B cell (primary cell): ENCODE results near the gene CERS1. TPM values are rescaled to one million over a fixed set of nuclear protein-coding genes. Genes with fewer than 3 reads are reported as not detected.

Experiments used
- ATAC-seq: fragments of 200-7000 bp; cut with Tn5 transposase; one replicate; pipeline ENCODE4 v1.10.0; 2021; ENCODE audit warnings: low read depth, mild to moderate bottlenecking, moderate number of reproducible peaks, moderate library complexity
- CTCF ChIA-PET: fragments of 350-600 bp; sonication (Branson Sonifier 250); formaldehyde crosslinking; loops from one replicate; lab custom pipeline; 2021; ENCODE audit warnings: antibody characterized with exemption, inconsistent platforms; lab: Charles Lee
- POLR2A ChIA-PET: fragments of 350-600 bp; sonication (Branson Sonifier 250); formaldehyde crosslinking; loops from one replicate; lab custom pipeline; 2021; ENCODE audit warnings: antibody characterized with exemption; lab: Charles Lee
- DNase-seq: peaks from one replicate; pipeline ENCODE4 v3.0.0; 2013
- H2AFZ ChIP-seq: 2 replicates; pipeline ENCODE4 v1.6.1; 2012; ENCODE audit warnings: mild to moderate bottlenecking, low read depth, low read length; ENCODE audit not compliant: insufficient read depth, poor library complexity, severe bottlenecking
- H3K27ac ChIP-seq, 2 donors: 1 replicate in 1 of 2; 2 replicates in 1 of 2; pipeline ENCODE4 v1.5.1; 2012 to 2013; ENCODE audit warnings: low read length in 2 of 2, mild to moderate bottlenecking in 2 of 2, moderate library complexity in 1 of 2
- H3K27me3 ChIP-seq, 4 experiments: fragments of 200-600 bp in 1 of 4; sonication (generic) in 1 of 4; replicated peaks in 1 of 4; 1 replicate in 2 of 4; 2 replicates in 2 of 4; pipeline versions ENCODE4 v1.6.1 to v1.7.0; 2013 to 2016; ENCODE audit warnings: low read length in 3 of 4, mild to moderate bottlenecking in 2 of 4, mixed read lengths in 1 of 4, moderate library complexity in 1 of 4; ENCODE audit not compliant: insufficient read depth in 4 of 4, control insufficient read depth in 3 of 4; ENCODE audit errors: control extremely low read depth in 1 of 4
- H3K36me3 ChIP-seq, 2 experiments: replicated peaks in 1 of 2; 1 replicate in 1 of 2; 2 replicates in 1 of 2; pipeline versions ENCODE4 v1.6.1 to v1.7.1; 2013; ENCODE audit warnings: low read length in 1 of 2; ENCODE audit not compliant: insufficient read depth in 2 of 2, control insufficient read depth in 1 of 2; ENCODE audit errors: control extremely low read depth in 1 of 2, extremely low read depth in 1 of 2
- H3K4me1 ChIP-seq, 2 donors: fragments of 200-600 bp in 1 of 2; sonication (generic) in 1 of 2; 1 replicate in 1 of 2; 2 replicates in 1 of 2; pipeline versions ENCODE4 v1.5.1 to v1.6.1; 2013 to 2017; ENCODE audit warnings: low read length in 2 of 2; ENCODE audit not compliant: control insufficient read depth in 2 of 2, insufficient read depth in 2 of 2
- H3K4me2 ChIP-seq: replicated peaks from 2 replicates; pipeline ENCODE3; 2012; ENCODE audit warnings: mild to moderate bottlenecking, low read depth, low read length; ENCODE audit not compliant: poor library complexity, severe bottlenecking
- H3K4me3 ChIP-seq, 5 experiments: fragments of 200-600 bp in 1 of 5; sonication (generic) in 1 of 5; 1 replicate in 3 of 5; 2 replicates in 2 of 5; pipeline versions ENCODE4 v1.5.1 to v1.7.0; 2011 to 2016; ENCODE audit warnings: low read length in 4 of 5, mild to moderate bottlenecking in 4 of 5, low read depth in 2 of 5, control low read depth in 1 of 5, moderate library complexity in 1 of 5; ENCODE audit not compliant: insufficient read depth in 1 of 5; ENCODE audit errors: control extremely low read depth in 1 of 5, extremely low read depth in 1 of 5
- H3K79me2 ChIP-seq: fragments of 200-600 bp; sonication (generic); one replicate; pipeline ENCODE4 v1.6.0; 2016; ENCODE audit warnings: low read length; ENCODE audit not compliant: control insufficient read depth, insufficient read depth
- H3K9ac ChIP-seq: fragments of 200-600 bp; sonication (generic); 2 replicates; pipeline ENCODE4 v1.6.1; 2017; ENCODE audit warnings: mild to moderate bottlenecking, low read length, moderate library complexity
- H3K9me3 ChIP-seq, 3 donors: one replicate each; pipeline versions ENCODE4 v1.6.1 to v1.7.1; 2013; ENCODE audit warnings: low read length in 2 of 3; ENCODE audit not compliant: control insufficient read depth in 2 of 3, insufficient read depth in 1 of 3; ENCODE audit errors: control extremely low read depth in 1 of 3
- H4K20me1 ChIP-seq: 2 replicates; pipeline ENCODE4 v1.6.0; 2012; ENCODE audit warnings: mild to moderate bottlenecking, low read length; ENCODE audit not compliant: insufficient read depth, control insufficient read depth, poor library complexity, severe bottlenecking
- H3K27ac Mint-ChIP-seq: one replicate; pipeline ENCODE4 v1.8.0; 2021; ENCODE audit warnings: mixed read lengths
- H3K27me3 Mint-ChIP-seq: one replicate; pipeline ENCODE4 v1.8.0; 2021; ENCODE audit warnings: mixed read lengths
- H3K4me1 Mint-ChIP-seq: one replicate; pipeline ENCODE4 v1.8.0; 2021; ENCODE audit warnings: mixed read lengths
- H3K4me3 Mint-ChIP-seq: one replicate; pipeline ENCODE4 v1.8.0; 2021; ENCODE audit warnings: mixed read lengths
- H3K9me3 Mint-ChIP-seq: one replicate; pipeline ENCODE4 v1.8.0; 2022; ENCODE audit warnings: mixed read lengths; ENCODE audit not compliant: insufficient read depth
- EZH2 ChIP-seq: IDR thresholded peaks from 2 replicates; pipeline ENCODE4 v1.6.1; 2012; ENCODE audit warnings: borderline replicate concordance, low read depth, mild to moderate bottlenecking, moderate library complexity, low read length; ENCODE audit not compliant: insufficient read depth, poor library complexity, severe bottlenecking
- WGBS: methylation state at CpG from one replicate; pipeline ENCODE4 v1.1.5; 2013; ENCODE audit warnings: missing lambda C conversion rate; ENCODE audit not compliant: insufficient coverage; 5-methylcytosine and 5-hydroxymethylcytosine counted together
- intact Hi-C: fragments of 100-400 bp; cut with micrococcal nuclease; formaldehyde crosslinking; loops from one replicate; pipeline ENCODE4 v1.10.0; 2022
- polyA plus RNA-seq: library from polyadenylated mRNA; depleted of rRNA; stranded (reverse); fragments of >200 nt; gene quantifications from 2 replicates; pipeline ENCODE4 v1.2.3, GENCODE V29; 2012
- total RNA-seq, 2 donors: library from RNA; stranded (reverse); fragments of 120-200 nt in 1 of 2; gene quantifications; 1 replicate in 1 of 2; 2 replicates in 1 of 2; pipeline versions ENCODE4 v1.2.3 to v1.2.4, GENCODE V29; 2013 to 2022
- TF ChIP-seq, protein P1 (sequence below): fragments of 200-600 bp; IDR thresholded peaks from one replicate; pipeline ENCODE4 v1.8.0; 2022; ENCODE audit warnings: antibody characterized with exemption, mild to moderate bottlenecking

CERS1 gene
- total and polyA plus RNA-seq, 2 donors (not counting 1 experiment from before 2014, with no cell fraction given): not detected

DNA sequence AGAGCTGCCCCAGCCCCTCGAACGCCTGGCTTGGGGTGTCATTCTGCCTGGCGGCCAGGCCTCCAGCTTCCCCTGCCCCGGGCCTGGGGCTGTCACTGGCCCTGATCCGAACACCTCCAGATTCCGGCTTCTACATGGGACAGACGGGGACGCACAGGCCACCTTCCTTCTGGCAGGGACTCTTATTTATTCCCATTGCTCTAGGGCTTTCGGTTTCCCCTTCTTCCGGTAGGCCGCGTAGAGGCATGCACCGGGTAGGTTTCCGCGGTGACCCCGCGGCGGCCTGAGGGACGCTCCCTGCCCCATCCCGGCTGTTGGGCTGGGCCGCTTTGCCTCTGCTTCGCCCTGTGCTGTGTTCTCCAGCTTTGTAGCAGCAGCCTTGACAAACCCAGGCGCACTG lies 28.2 kb downstream of the CERS1 start:
- DNase-seq: no peak
- CTCF ChIA-PET: interaction anchor here (1.6 to 2.0 kb wide), 2 partner anchors 12 to 20 kb away, joined by 9 to 17 read pairs; no protein-coding TSS in a partner anchor
- intact Hi-C loops: no loop called here
- Histone ChIP-seq H3K4me1 (peaks cover 11 to 12% of the 10 kb centered on the region in 2 donors), H2AFZ (no peak overlapping the region), H3K27me3 (peaks cover 0 to 23% (median 6%) of the 10 kb centered on the region in 4 experiments), H3K4me3 (no peak overlapping the region), H3K9me3 (peaks cover 0 to 3% (median 0%) of the 10 kb centered on the region in 3 donors), H3K4me2 (no peak overlapping the region), H3K9ac (no peak overlapping the region), H3K36me3 (peaks cover 0 to 45% of the 10 kb centered on the region in 2 experiments), H3K27ac (no peak overlapping the region), H3K79me2 (peaks cover 3% of the 10 kb centered on the region), H4K20me1 (peaks cover 43% of the 10 kb centered on the region)
- Mint-ChIP-seq H3K27ac (no peak overlapping the region), H3K4me1 (peaks cover 14% of the 10 kb centered on the region), H3K4me3 (no peak overlapping the region), H3K27me3 (peaks cover 14% of the 10 kb centered on the region), H3K9me3 (no peaks in the 10 kb centered on the region)
- no peak for ATAC-seq
- POLR2A ChIA-PET: no interaction called here
- 97% methylated on average over 23 of the region's 23 CpGs for WGBS
- TF ChIP-seq, protein P1, sequence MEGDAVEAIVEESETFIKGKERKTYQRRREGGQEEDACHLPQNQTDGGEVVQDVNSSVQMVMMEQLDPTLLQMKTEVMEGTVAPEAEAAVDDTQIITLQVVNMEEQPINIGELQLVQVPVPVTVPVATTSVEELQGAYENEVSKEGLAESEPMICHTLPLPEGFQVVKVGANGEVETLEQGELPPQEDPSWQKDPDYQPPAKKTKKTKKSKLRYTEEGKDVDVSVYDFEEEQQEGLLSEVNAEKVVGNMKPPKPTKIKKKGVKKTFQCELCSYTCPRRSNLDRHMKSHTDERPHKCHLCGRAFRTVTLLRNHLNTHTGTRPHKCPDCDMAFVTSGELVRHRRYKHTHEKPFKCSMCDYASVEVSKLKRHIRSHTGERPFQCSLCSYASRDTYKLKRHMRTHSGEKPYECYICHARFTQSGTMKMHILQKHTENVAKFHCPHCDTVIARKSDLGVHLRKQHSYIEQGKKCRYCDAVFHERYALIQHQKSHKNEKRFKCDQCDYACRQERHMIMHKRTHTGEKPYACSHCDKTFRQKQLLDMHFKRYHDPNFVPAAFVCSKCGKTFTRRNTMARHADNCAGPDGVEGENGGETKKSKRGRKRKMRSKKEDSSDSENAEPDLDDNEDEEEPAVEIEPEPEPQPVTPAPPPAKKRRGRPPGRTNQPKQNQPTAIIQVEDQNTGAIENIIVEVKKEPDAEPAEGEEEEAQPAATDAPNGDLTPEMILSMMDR: no peak
- no peak for TF ChIP-seq EZH2

DNA sequence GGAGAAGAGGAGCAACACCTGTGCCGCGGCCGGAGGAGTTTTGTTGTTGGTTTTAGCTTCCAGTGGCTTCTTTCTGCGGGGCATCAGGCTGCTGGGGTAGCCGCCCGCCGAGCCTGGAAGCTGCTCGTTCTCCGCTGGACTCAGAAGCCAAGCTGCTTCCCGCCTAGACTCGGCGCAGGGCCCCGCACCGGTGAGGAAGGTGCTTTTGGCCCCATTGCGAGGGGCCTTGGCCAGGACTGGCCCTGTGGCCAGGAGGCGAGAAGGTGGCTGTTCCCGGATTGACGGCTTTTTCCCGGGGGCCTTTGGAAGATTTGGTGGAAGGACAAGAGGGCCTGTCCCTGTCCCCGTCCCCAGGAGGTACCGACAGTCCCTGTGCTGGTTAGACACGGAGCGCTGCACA lies 28.8 kb downstream of the CERS1 start:
- Histone ChIP-seq H2AFZ (no peak overlapping the region), H3K36me3 (peaks cover 0 to 51% of the 10 kb centered on the region in 2 experiments), H3K79me2 (peaks cover 3% of the 10 kb centered on the region), H3K4me2 (no peak overlapping the region), H3K9me3 (peaks cover 0 to 3% (median 0%) of the 10 kb centered on the region in 3 donors), H3K27ac (no peak overlapping the region), H3K4me1 (peaks cover 11 to 12% of the 10 kb centered on the region in 2 donors), H3K9ac (no peak overlapping the region), H3K27me3 (peaks cover 0 to 22% (median 6%) of the 10 kb centered on the region in 4 experiments), H3K4me3 (no peak overlapping the region), H4K20me1 (peaks cover 48% of the 10 kb centered on the region)
- 95% methylated on average over 23 of the region's 23 CpGs for WGBS
- POLR2A ChIA-PET: no interaction called here
- ATAC-seq (no peak), DNase-seq (no peak)
- CTCF ChIA-PET: interaction anchor here (1.6 to 2.0 kb wide), 3 partner anchors 11 to 416 kb away, joined by 5 to 17 read pairs (median 9); no protein-coding TSS in a partner anchor
- H3K4me3 Mint-ChIP-seq: no peak overlapping the region
- no peak overlapping the region for H3K27ac Mint-ChIP-seq
- H3K9me3 Mint-ChIP-seq: no peaks in the 10 kb centered on the region
- H3K4me1 Mint-ChIP-seq: peaks cover 16% of the 10 kb centered on the region
- peaks cover 14% of the 10 kb centered on the region for H3K27me3 Mint-ChIP-seq
- intact Hi-C loops: no loop called here
- no peak for TF ChIP-seq EZH2
- TF ChIP-seq, protein P1: no peak
